ENCODE results near the gene ROS1.

- no peak for TF ChIP-seq YY1 (IDR thresholded peaks at IDR 0.05; ENCODE audit: insufficient read depth, insufficient read length)
- TF ChIP-seq SUZ12 (IDR thresholded peaks at IDR 0.05; ENCODE audit: extremely low read depth, insufficient read depth, insufficient read length), result no peak
Observed at GRCh38 chr6:117352466-117353081, 73.2 kb downstream of the ROS1 start.

Data from NT2/D1 (cell line).